Myocyte (in vitro differentiated cells): ENCODE results near the gene NKTR. TPM values are rescaled to one million over a fixed set of nuclear protein-coding genes. Genes with fewer than 3 reads are reported as not detected.

Experiments
- DNase-seq: peaks from one replicate; pipeline ENCODE4 v3.0.0-alpha.2; 2012; ENCODE audit warnings: low read depth
- total RNA-seq: library from RNA; depleted of rRNA; stranded (reverse); fragments of >200 nt; gene quantifications from 2 replicates; pipeline ENCODE4 v1.2.3, GENCODE V29; 2014

The NKTR gene
- total RNA-seq, 1 donor from 2014 or later = 32.4 TPM

GRCh38 chr3:42660898-42661297 lies 60.4 kb downstream of the NKTR start:
- peak; percentile 45 for DNase-seq

DNA sequence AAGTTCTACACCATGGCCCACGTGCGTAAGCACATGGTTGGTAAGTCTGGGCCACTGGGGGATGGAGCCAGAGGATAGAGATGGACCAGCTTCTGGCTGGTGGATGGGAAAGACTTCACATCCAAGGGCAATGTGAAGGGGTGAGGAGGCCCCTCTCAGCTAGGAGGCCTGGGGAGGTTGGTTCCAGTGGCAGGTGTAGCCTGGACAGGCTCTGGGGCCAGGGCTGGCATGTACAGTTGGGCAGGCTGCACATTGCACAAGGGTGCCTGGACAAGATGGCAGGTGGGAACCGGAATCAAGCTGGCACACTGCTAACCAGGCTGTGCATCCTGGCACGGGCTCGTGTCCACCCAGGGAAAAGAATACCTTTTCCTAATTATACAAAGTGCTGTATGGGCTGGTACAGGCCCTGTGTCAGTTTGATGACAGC lies 61.1 kb downstream of the NKTR start:
- no peak for DNase-seq

DNA sequence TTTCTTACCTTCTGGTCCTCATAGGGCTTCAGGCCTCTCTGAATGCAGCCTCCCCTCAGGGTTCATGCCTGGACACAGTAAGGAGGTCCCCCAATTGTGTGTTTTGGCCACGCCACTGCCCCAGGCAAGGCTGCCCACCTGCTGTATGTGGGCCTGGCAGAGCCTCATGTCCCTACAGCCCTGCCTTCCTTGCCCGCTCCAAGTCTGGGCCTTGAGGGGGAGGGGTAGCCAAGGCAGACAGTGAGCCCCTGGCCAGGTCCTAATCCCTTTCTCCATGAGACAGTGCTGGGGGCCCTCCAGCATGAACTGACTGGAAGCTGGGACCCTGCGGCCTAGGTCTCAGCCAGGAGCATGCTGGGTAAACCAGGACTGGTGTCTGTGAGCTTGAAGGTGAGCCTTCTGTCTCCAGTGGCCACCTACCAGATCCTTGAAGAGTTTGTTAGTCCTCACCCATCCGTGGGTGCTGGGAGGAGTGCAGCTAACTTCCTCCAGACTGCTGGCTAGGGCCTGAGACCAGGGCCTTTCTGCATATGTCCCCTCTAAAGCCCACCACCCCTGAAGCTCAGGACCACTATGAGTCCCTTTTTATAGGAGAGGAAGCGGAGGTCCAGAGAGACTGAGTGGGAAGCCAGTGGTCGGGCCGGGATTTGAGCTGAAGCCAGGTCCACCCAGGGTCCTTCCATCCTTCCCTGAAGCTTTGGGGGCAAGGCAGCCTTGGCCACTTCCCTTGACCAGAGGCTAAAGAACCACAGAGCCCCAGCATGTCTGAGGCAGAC lies 61.7 kb downstream of the NKTR start:
- DNase-seq = no peak

DNA sequence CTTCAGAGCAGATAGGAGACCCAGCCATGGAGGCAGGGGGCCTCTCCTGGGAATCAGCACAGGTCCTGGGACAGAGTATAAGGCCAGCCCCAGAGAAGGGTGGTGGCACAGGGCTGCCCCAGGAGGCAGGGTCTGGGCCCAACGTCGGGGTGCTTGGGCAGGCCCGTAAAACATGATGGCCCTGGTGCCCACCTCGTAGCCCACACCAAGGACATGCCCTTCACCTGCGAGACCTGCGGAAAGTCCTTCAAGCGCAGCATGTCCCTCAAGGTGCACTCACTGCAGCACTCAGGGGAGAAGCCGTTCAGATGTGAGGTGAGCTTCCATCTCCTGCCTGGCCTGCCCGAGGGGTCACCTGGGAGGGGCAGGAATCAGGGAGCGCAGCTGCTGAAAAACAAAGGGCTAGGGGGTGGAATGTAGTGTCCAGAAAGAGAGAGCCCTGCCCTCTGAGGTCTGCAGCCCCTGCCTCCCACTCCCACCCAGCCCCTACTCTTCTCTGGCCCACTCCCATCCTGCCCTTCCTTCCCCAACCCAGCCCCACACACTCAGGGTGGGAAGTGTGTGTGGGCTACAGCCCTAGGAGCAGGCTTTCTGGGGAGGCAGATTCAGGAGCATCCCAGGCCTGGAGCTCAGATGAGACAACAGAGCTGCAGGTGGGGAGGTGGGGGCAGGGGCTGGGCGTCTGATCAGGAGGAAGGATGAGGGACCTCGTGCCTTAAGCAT lies 62.5 kb downstream of the NKTR start:
- DNase-seq = no peak

- DNase-seq = no peak
Measured at GRCh38 chr3:42663581-42664437, 63.3 kb downstream of the NKTR start.

- DNase-seq = no peak
Measured at GRCh38 chr3:42664438-42664803, 63.9 kb downstream of the NKTR start.

- DNase-seq = no peak
Measured at GRCh38 chr3:42665050-42665878, 64.8 kb downstream of the NKTR start.

DNA sequence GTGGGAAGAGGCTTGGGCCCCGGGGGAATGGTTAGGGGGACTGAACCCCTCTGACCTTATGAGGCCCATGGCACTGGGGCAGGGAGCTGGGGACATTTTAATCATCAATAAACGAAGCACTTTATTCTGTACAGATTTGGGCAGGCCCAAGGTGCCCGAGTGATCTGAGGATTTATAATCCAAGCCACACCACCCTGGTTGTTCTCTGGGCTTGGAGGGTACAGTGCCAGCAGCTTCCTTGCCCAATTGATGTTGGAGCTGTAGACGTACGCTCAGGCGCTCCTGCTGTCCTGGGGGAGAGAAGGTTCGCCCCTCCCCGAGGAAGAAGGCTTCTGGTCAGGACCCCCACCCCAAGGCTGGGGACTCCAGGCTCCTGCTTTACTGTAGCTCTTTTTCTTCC lies 65.5 kb downstream of the NKTR start:
- no peak for DNase-seq

GRCh38 chr3:42666577-42666998 lies 66.1 kb downstream of the NKTR start:
- DNase-seq = peak; percentile 66

- peak; percentile 46 for DNase-seq
Measured at GRCh38 chr3:42667096-42667522, 66.6 kb downstream of the NKTR start.

- DNase-seq = peak; percentile 97
Measured at GRCh38 chr3:42667523-42668412, 67.3 kb downstream of the NKTR start.

DNA sequence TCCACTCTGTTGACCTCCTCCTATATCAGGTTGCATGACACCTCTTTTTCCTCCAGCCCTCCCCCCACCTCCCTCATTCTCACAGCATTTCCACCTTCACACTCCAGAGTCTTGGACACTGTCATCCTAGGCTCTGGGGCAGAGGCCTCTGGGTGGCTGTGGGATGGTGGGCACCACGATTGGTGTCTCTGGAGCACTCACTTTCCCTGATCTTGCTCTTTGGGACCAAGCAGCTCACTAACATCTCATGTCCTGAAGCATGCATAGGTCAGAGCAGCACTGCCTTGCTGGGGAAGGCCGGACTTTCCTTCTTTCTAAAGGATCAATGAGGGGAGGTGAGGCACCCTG lies 67.9 kb downstream of the NKTR start:
- DNase-seq = no peak

- DNase-seq = peak; percentile 37
Measured at GRCh38 chr3:42668793-42669217, 68.3 kb downstream of the NKTR start.

GRCh38 chr3:42670051-42670576 lies 69.6 kb downstream of the NKTR start:
- DNase-seq = no peak

DNA sequence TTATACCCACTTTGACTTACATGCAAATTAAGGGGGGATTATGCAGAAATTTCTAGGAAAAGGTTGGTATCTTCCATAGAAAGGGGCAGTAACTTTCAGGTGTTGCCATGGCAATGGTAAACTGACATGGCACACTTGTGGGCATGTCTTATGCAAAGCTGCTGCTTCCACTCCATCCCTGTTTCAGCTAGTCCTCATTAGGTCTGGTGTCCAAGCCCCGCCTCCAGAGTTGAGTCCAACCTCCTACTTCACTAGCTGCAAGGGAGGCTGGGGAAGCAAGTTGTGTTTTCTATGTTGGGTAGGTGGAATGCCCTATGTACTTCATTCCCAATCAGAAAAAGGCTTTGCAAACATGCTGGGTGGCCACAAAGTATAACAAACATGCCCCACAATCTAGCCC lies 70.2 kb downstream of the NKTR start:
- no peak for DNase-seq

GRCh38 chr3:42672515-42672914 lies 72.0 kb downstream of the NKTR start:
- DNase-seq = no peak

DNA sequence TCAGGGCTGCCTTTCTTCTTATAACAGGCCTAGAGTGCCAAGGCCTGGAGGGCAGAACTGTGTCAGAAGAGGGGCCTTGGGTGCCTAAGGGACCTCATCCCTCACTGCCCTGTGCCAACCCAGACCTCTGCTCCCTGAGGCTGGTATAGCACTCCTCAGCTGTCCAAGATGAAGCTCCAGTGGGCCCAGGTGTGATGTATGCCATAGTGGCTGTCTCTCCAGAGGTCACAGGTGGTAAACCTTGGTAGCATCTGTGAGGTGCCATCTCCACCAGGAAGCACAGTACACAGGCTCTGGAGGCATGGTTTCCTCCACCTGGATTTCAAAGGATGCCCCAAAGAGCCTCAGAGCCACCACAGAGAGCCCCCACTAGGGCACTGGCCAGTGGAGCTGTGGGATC lies 72.6 kb downstream of the NKTR start:
- DNase-seq = no peak

DNA sequence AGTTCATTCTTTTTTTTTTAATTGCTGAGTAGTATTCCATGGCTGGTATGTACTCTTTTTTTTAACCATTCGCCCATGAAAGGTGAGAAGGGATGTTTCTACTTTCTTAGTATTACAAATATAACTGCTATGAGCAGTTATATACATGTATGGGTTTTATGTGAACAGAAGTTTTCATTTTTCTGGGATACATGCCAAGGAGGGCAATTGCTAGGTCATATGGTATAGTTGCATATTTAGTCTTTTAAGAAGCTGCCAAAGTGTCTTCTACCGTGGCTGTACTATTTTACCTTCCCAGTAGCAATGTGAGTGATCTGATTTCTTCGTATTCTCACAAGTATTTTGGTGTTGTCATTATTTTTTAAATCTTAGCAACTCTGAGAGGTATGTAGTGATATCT lies 73.7 kb downstream of the NKTR start:
- no peak for DNase-seq

GRCh38 chr3:42675909-42676308 lies 75.4 kb downstream of the NKTR start:
- no peak for DNase-seq

DNA sequence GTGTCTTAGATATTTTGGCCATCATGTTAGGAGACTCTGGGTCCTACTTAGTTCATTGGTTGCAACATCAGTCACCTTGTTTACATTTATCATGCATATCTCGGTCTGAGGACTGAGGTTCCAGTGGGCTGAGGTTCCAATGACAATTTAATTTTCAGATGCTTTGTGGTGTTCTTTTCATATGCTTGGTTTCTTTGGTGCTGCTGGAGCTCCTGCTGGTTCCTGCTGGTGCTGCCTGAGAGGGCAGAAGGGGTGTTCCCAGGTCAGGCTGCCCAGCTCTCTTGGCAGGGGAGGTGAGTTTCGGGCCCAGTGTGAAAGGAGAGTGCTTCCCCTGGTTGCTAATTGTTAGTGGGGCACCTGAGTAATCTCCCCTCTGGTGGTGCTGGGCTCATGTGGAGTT lies 78.0 kb downstream of the NKTR start:
- no peak for DNase-seq
